AG04450 (cell line): Measurements from ENCODE around the gene GABBR2. TPM values are rescaled to one million over a fixed set of nuclear protein-coding genes. Genes with fewer than 3 reads are reported as not detected.

Experiments used
- CTCF ChIA-PET: fragments of 300-600, 350-600 bp; formaldehyde crosslinking; extraction: SDS; loops from one replicate; lab custom pipeline; 2022; ENCODE audit warnings: antibody characterized with exemption, inconsistent platforms; lab: Charles Lee
- POLR2A ChIA-PET: fragments of 350-600 bp; formaldehyde crosslinking; extraction: SDS; loops from one replicate; lab custom pipeline; 2021; ENCODE audit warnings: antibody characterized with exemption, inconsistent platforms; lab: Yijun Ruan, JAX
- DNase-seq: peaks from one replicate; pipeline ENCODE4 v3.0.0-alpha.2; 2011; ENCODE audit warnings: low read depth, low spot score
- H3K27ac ChIP-seq: one replicate; pipeline ENCODE4 v1.5.1; 2012; ENCODE audit warnings: low read depth, low read length, control low read depth
- H3K27me3 ChIP-seq: one replicate; pipeline ENCODE4 v1.6.0; 2012; ENCODE audit warnings: low read length; ENCODE audit not compliant: control insufficient read depth, insufficient read depth
- H3K4me3 ChIP-seq: 2 replicates; pipeline ENCODE4 v1.5.1; 2011; ENCODE audit warnings: mild to moderate bottlenecking, low read depth, low read length, control low read depth
- H3K9me3 ChIP-seq: 2 replicates; pipeline ENCODE4 v1.5.1; 2012; ENCODE audit warnings: low read length; ENCODE audit not compliant: control insufficient read depth, insufficient read depth
- CTCF ChIP-seq: IDR thresholded peaks from 2 replicates; pipeline ENCODE4 v1.5.1; 2011; ENCODE audit warnings: low read depth, low read length, control low read depth, inconsistent platforms
- polyA plus RNA-seq: library from polyadenylated mRNA; depleted of rRNA; stranded (reverse); fragments of >200 nt; gene quantifications from 2 replicates; pipeline ENCODE4 v1.2.3, GENCODE V29; 2011

Gene GABBR2
- polyA plus RNA-seq, 1 experiment = 2.4 TPM

GRCh38 chr9:98610211-98610610 is 98.5 kb downstream of the GABBR2 start:
- CTCF ChIA-PET = no interaction called here
- DNase-seq = peak; percentile 27
- no peaks in the 10 kb centered on the region; the same call in 1 of the 2 replicates for H3K9me3 ChIP-seq
- H3K27ac ChIP-seq = peak overlapping the region; percentile 47
- no peak for TF ChIP-seq CTCF
- POLR2A ChIA-PET = no interaction called here
- H3K4me3 ChIP-seq = no peak overlapping the region
- peaks cover 5% of the 10 kb centered on the region for H3K27me3 ChIP-seq

GRCh38 chr9:98609646-98610045 is 99.1 kb downstream of the GABBR2 start:
- Histone ChIP-seq H3K9me3 (no peaks in the 10 kb centered on the region; the same call in 1 of the 2 replicates), H3K4me3 (no peak overlapping the region), H3K27me3 (no peaks in the 10 kb centered on the region), H3K27ac (peak overlapping the region; percentile 47)
- CTCF ChIA-PET = no interaction called here
- DNase-seq = no peak
- no peak for TF ChIP-seq CTCF
- POLR2A ChIA-PET = no interaction called here

GRCh38 chr9:98607787-98608186 is 100.9 kb downstream of the GABBR2 start:
- Histone ChIP-seq H3K27ac (peak overlapping the region; percentile 87), H3K9me3 (no peaks in the 10 kb centered on the region; the same call in 1 of the 2 replicates), H3K4me3 (no peak overlapping the region), H3K27me3 (no peaks in the 10 kb centered on the region)
- CTCF ChIA-PET = interaction anchor here (1.9 kb wide), 1 partner anchor 168 kb away, joined by 8 read pairs; no protein-coding TSS in a partner anchor
- no peak for TF ChIP-seq CTCF
- DNase-seq = peak; percentile 74
- POLR2A ChIA-PET = interaction anchor here (0.8 kb wide), 1 partner anchor 51 kb away, joined by 4 read pairs; no protein-coding TSS in a partner anchor

- POLR2A ChIA-PET = interaction anchor here (0.8 kb wide), 1 partner anchor 52 kb away, joined by 4 read pairs; no protein-coding TSS in a partner anchor
- CTCF ChIA-PET = no interaction called here
Measured at GRCh38 chr9:98607152-98607551, 101.6 kb downstream of the GABBR2 start.

More at GRCh38 chr9:98607152-98607551, 101.6 kb downstream of the GABBR2 start:
- Histone ChIP-seq H3K27ac (peak overlapping the region; percentile 87), H3K27me3 (no peaks in the 10 kb centered on the region), H3K9me3 (no peaks in the 10 kb centered on the region; the same call in 1 of the 2 replicates), H3K4me3 (no peak overlapping the region)
- DNase-seq = peak; percentile 51
- no peak for TF ChIP-seq CTCF
